Endothelial cell of umbilical vein (primary cell): ENCODE measurements around the gene KIAA1217. TPM values are rescaled to one million over a fixed set of nuclear protein-coding genes. Genes with fewer than 3 reads are reported as not detected.

Source experiments
- BruUV-seq: library from RNA; stranded (reverse); fragments of 400-500 nt; replicated peaks from 2 replicates; lab custom pipeline; 2021; lab: Mats Ljungman, UMichigan
- CTCF ChIA-PET: fragments of 300-600, 350-600 bp; sonication (Branson Sonifier 250); formaldehyde crosslinking; loops from one replicate; lab custom pipeline; 2021; ENCODE audit warnings: antibody characterized with exemption, inconsistent platforms; lab: Charles Lee
- POLR2A ChIA-PET: fragments of 300-600, 350-600 bp; sonication (Branson Sonifier 250); formaldehyde crosslinking; loops from one replicate; lab custom pipeline; 2021; ENCODE audit warnings: antibody characterized with exemption, inconsistent platforms; lab: Charles Lee
- DNase-seq: peaks from one replicate; pipeline ENCODE4 v3.0.0-alpha.2; 2011; ENCODE audit warnings: low read depth, low spot score
- FAIRE-seq: peaks from 2 replicates; lab custom pipeline; 2011; peaks lifted over from hg19 to GRCh38; lab: Jason Lieb, UNC
- H2AFZ ChIP-seq: 2 replicates; pipeline ENCODE4 v1.6.0; 2012; ENCODE audit warnings: low read depth, low read length, control low read depth, inconsistent platforms
- H3K27ac ChIP-seq: 2 replicates; pipeline ENCODE4 v1.5.1; 2011; ENCODE audit warnings: low read depth, mild to moderate bottlenecking, control low read depth, low read length, moderate library complexity; ENCODE audit not compliant: insufficient read depth
- H3K27me3 ChIP-seq, 2 experiments: 2 replicates each; pipeline versions ENCODE4 v1.6.0 to v1.6.1; 2011; ENCODE audit warnings: low read length in 2 of 2, mixed read lengths in 1 of 2; ENCODE audit not compliant: control insufficient read depth in 2 of 2, insufficient read depth in 2 of 2
- H3K36me3 ChIP-seq, 2 experiments: 2 replicates in 1 of 2; 3 replicates in 1 of 2; pipeline ENCODE4 v1.5.1; 2011; ENCODE audit warnings: low read length in 2 of 2, mild to moderate bottlenecking in 1 of 2, moderate library complexity in 1 of 2; ENCODE audit not compliant: control insufficient read depth in 2 of 2, insufficient read depth in 2 of 2; ENCODE audit errors: extremely low read depth in 1 of 2
- H3K4me1 ChIP-seq: 3 replicates; pipeline ENCODE4 v1.5.1; 2011; ENCODE audit warnings: mild to moderate bottlenecking, low read length; ENCODE audit not compliant: control insufficient read depth, insufficient read depth; ENCODE audit errors: extremely low read depth
- H3K4me2 ChIP-seq: 2 replicates; pipeline ENCODE4 v1.6.1; 2011; ENCODE audit warnings: low read length, control low read depth, mixed read lengths; ENCODE audit not compliant: insufficient read depth
- H3K4me3 ChIP-seq, 3 experiments: fragments of 200-600 bp in 1 of 3; sonication (generic), shearing (Covaris generic) in 1 of 3; replicated peaks in 1 of 3; 2 replicates each; pipeline ENCODE4 v1.5.1; 2011 to 2016; ENCODE audit warnings: control low read depth in 3 of 3, low read length in 3 of 3, mild to moderate bottlenecking in 2 of 3, inconsistent platforms in 1 of 3, low read depth in 1 of 3, moderate library complexity in 1 of 3; ENCODE audit not compliant: insufficient read depth in 1 of 3
- H3K79me2 ChIP-seq: 2 replicates; pipeline ENCODE4 v1.6.0; 2012; ENCODE audit warnings: low read length, inconsistent platforms; ENCODE audit not compliant: control insufficient read depth, insufficient read depth
- H3K9ac ChIP-seq: replicated peaks from 2 replicates; pipeline ENCODE3; 2011; ENCODE audit warnings: low read length, control low read depth; ENCODE audit not compliant: insufficient read depth; ENCODE audit errors: extremely low read depth
- H3K9me1 ChIP-seq: replicated peaks from 3 replicates; pipeline ENCODE4 v1.6.0; 2011; ENCODE audit warnings: mild to moderate bottlenecking, low read length; ENCODE audit not compliant: control insufficient read depth, insufficient read depth; ENCODE audit errors: extremely low read depth
- H3K9me3 ChIP-seq: replicated peaks from 2 replicates; pipeline ENCODE4 v1.5.1; 2012; ENCODE audit warnings: low read length, inconsistent platforms; ENCODE audit not compliant: control insufficient read depth, insufficient read depth
- H4K20me1 ChIP-seq: replicated peaks from 2 replicates; pipeline ENCODE3; 2011; ENCODE audit warnings: mild to moderate bottlenecking, low read length; ENCODE audit not compliant: control insufficient read depth, insufficient read depth; ENCODE audit errors: extremely low read depth
- CTCF ChIP-seq, 2 donors: IDR thresholded peaks; 1 replicate in 1 of 2; 2 replicates in 1 of 2; pipeline ENCODE4 v1.5.1; 2011; ENCODE audit warnings: low read length in 2 of 2, mild to moderate bottlenecking in 2 of 2, moderate library complexity in 2 of 2, control low read depth in 1 of 2, inconsistent platforms in 1 of 2, low read depth in 1 of 2; ENCODE audit not compliant: insufficient read depth in 1 of 2; ENCODE audit errors: extremely low read depth in 1 of 2
- JUN ChIP-seq: IDR thresholded peaks from 2 replicates; pipeline ENCODE4 v1.6.1; 2011; ENCODE audit warnings: borderline replicate concordance, low read depth; ENCODE audit not compliant: insufficient read length, insufficient read depth
- MYC ChIP-seq: IDR thresholded peaks from one replicate; pipeline ENCODE4 v1.6.1; 2011; ENCODE audit warnings: mild to moderate bottlenecking, low read depth, low read length
- POLR2A ChIP-seq: IDR thresholded peaks from 2 replicates; pipeline ENCODE4 v1.6.1; 2012; ENCODE audit warnings: low read depth, mild to moderate bottlenecking, control low read depth, low read length
- POLR2AphosphoS5 ChIP-seq: IDR thresholded peaks from 2 replicates; pipeline ENCODE4 v1.6.1; 2012; ENCODE audit warnings: low read depth, mild to moderate bottlenecking, control low read depth, low read length, moderate library complexity; ENCODE audit not compliant: insufficient read depth
- dilution Hi-C: fragments of 300-500 bp; cut with MboI; formaldehyde crosslinking; loops from one replicate; pipeline ENCODE4 v1.15.0; 2019; ENCODE audit warnings: low sequenced_read_pairs; ENCODE audit not compliant: extremely low pct_ligation_motif_present
- intact Hi-C: fragments of 100-400 bp; cut with micrococcal nuclease; formaldehyde crosslinking; loops from one replicate; pipeline ENCODE4 v1.10.0; 2022
- polyA plus RNA-seq, 4 experiments: library from polyadenylated mRNA; depleted of rRNA in 3 of 4; stranded (reverse) in 3 of 4; unstranded in 1 of 4; fragments of >200 nt; gene quantifications; 2 replicates each; pipeline versions ENCODE4 v1.2.1 to v1.2.3, GENCODE V29; 2011 to 2012; ENCODE audit warnings: missing spikeins in 1 of 4
- total RNA-seq: library from RNA; stranded (reverse); gene quantifications from 2 replicates; pipeline ENCODE4 v1.2.3, GENCODE V29; 2021
- TF ChIP-seq, protein P1 (sequence below): IDR thresholded peaks from 2 replicates; pipeline ENCODE4 v1.6.1; 2011; ENCODE audit not compliant: insufficient read depth, insufficient read length

KIAA1217 gene
- total and polyA plus RNA-seq, 2 donors (not counting 3 experiments of a cell fraction or from before 2014, with no cell fraction given) = 0.83 to 10.3 TPM

DNA sequence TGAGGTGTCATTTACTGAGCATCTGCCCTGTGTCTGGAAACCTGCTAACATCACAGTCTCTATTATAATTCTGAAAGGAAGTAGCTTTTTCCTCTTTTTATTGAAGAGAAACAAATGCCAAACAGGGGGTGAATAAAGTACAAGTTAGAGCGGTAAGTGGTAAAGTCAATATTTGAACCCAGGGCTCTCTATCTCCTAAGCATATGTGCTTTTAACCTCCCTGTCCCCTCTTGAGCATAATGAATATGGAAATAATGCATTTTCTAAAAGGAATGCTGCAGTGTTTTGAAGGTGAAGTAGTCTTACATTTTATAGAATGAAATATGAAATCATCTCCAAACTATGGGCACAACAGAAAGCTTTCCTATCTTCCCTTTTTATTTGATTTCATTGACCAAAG, 196.7 kb downstream of the KIAA1217 start:
- CTCF ChIA-PET = no interaction called here
- TF ChIP-seq POLR2A (no peak), POLR2AphosphoS5 (no peak), JUN (no peak), CTCF (IDR thresholded peaks at IDR 0.05; ENCODE audit: extremely low read depth in 1 of 2, insufficient read depth in 1 of 2, low read depth in 1 of 2, low read length in 2 of 2) (no peak), MYC (no peak)
- TF ChIP-seq, protein P1, sequence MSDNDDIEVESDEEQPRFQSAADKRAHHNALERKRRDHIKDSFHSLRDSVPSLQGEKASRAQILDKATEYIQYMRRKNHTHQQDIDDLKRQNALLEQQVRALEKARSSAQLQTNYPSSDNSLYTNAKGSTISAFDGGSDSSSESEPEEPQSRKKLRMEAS = no peak
- no peak overlapping the region for H3K4me2 ChIP-seq
- H3K9me3 ChIP-seq = no peaks in the 10 kb centered on the region
- no peak overlapping the region for H3K4me3 ChIP-seq
- H3K27me3 ChIP-seq = no peaks in the 10 kb centered on the region
- no peaks in the 10 kb centered on the region for H3K36me3 ChIP-seq
- dilution Hi-C loops (no loop called here), intact Hi-C loops (no loop called here)
- H2AFZ ChIP-seq = no peak overlapping the region
- no peak overlapping the region for H3K27ac ChIP-seq
- H3K79me2 ChIP-seq = no peaks in the 10 kb centered on the region
- no peaks in the 10 kb centered on the region for H4K20me1 ChIP-seq
- H3K9ac ChIP-seq = no peak overlapping the region
- no peaks in the 10 kb centered on the region for H3K4me1 ChIP-seq
- FAIRE-seq = no peak
- no peaks in the 10 kb centered on the region for H3K9me1 ChIP-seq
- no TSS peak for BruUV-seq
- DNase-seq = no peak
- POLR2A ChIA-PET = no interaction called here
